Neural cell (in vitro differentiated cells): ENCODE results near the gene FAM98B. TPM values are rescaled to one million over a fixed set of nuclear protein-coding genes. Genes with fewer than 3 reads are reported as not detected.
A peak's percentile ranks its signal among the peaks of the same experiment; 100 is the strongest.

Experiments
- H2AFZ ChIP-seq: fragments of 200-600, 300-800 bp; sonication (generic), shearing (Covaris generic); 2 replicates; pipeline ENCODE4 v1.6.0; 2014; ENCODE audit warnings: low read depth, mild to moderate bottlenecking, antibody characterized with exemption, low read length, moderate library complexity
- H3F3A ChIP-seq: fragments of 200-600 bp; shearing (Covaris generic); 2 replicates; pipeline ENCODE4 v1.6.1; 2016; ENCODE audit warnings: mild to moderate bottlenecking, moderate library complexity, mixed read lengths, antibody characterized with exemption, low read length; ENCODE audit not compliant: insufficient read depth, poor library complexity, severe bottlenecking
- H3K27ac ChIP-seq: fragments of 200-600, 300-800 bp; sonication (generic), shearing (Covaris generic); 2 replicates; pipeline ENCODE4 v1.5.1; 2014; ENCODE audit warnings: mild to moderate bottlenecking, low read length, moderate library complexity
- H3K27me3 ChIP-seq: fragments of 300-800, 200-600 bp; sonication (generic), shearing (Covaris generic); 2 replicates; pipeline ENCODE4 v1.6.0; 2014; ENCODE audit warnings: mild to moderate bottlenecking, low read depth, low read length, moderate library complexity; ENCODE audit not compliant: insufficient read depth
- H3K36me3 ChIP-seq: fragments of 300-800, 200-600 bp; sonication (generic), shearing (Covaris generic); 2 replicates; pipeline ENCODE4 v1.5.1; 2014; ENCODE audit warnings: mild to moderate bottlenecking, antibody characterized with exemption, low read length, moderate library complexity; ENCODE audit not compliant: insufficient read depth
- H3K4me2 ChIP-seq: fragments of 300-800, 200-600 bp; sonication (generic), shearing (Covaris generic); 2 replicates; pipeline ENCODE4 v1.6.0; 2014; ENCODE audit warnings: mild to moderate bottlenecking, low read length
- H3K4me3 ChIP-seq: fragments of 300-800, 200-600 bp; sonication (generic), shearing (Covaris generic); 2 replicates; pipeline ENCODE4 v1.5.1; 2014; ENCODE audit warnings: mild to moderate bottlenecking, low read length, moderate library complexity
- H3K79me2 ChIP-seq: fragments of 200-600 bp; shearing (Covaris generic); replicated peaks from 2 replicates; pipeline ENCODE4 v1.6.0; 2014; ENCODE audit warnings: mild to moderate bottlenecking, low read length, moderate library complexity; ENCODE audit not compliant: insufficient read depth
- H3K9ac ChIP-seq: fragments of 300-800, 200-600 bp; sonication (generic), shearing (Covaris generic); 2 replicates; pipeline ENCODE4 v1.6.1; 2016; ENCODE audit warnings: mild to moderate bottlenecking, low read length, mixed read lengths
- H3K9me2 ChIP-seq: fragments of 200-600 bp; shearing (Covaris generic); 2 replicates; pipeline ENCODE4 v1.6.1; 2016; ENCODE audit warnings: mild to moderate bottlenecking, low read length, mixed read lengths; ENCODE audit not compliant: insufficient read depth
- H3K9me3 ChIP-seq: fragments of 200-600, 300-800 bp; sonication (generic), shearing (Covaris generic); 2 replicates; pipeline ENCODE4 v1.6.1; 2016; ENCODE audit warnings: mild to moderate bottlenecking, mixed run types, low read length, moderate library complexity, mixed read lengths
- H4K20me1 ChIP-seq: fragments of 200-600 bp; shearing (Covaris generic); 2 replicates; pipeline ENCODE4 v1.6.1; 2016; ENCODE audit warnings: mild to moderate bottlenecking, mixed run types; ENCODE audit not compliant: insufficient read depth
- CTCF ChIP-seq: fragments of 450-650 bp; IDR thresholded peaks from 2 replicates; pipeline ENCODE4 v1.5.1; 2014; ENCODE audit warnings: antibody characterized with exemption, mild to moderate bottlenecking, moderate library complexity; ENCODE audit not compliant: poor library complexity, severe bottlenecking
- EP300 ChIP-seq: fragments of 450-650 bp; conservative IDR thresholded peaks from 2 replicates; pipeline ENCODE4 v1.6.1; 2014; ENCODE audit warnings: antibody characterized with exemption, mild to moderate bottlenecking, moderate library complexity; ENCODE audit not compliant: poor library complexity, severe bottlenecking
- EZH2 ChIP-seq: fragments of 200-600, 300-800 bp; shearing (Covaris generic), sonication (generic); IDR thresholded peaks from 2 replicates; pipeline ENCODE4 v1.6.1; 2014; ENCODE audit warnings: antibody characterized with exemption, low read length, borderline replicate concordance, mild to moderate bottlenecking; ENCODE audit not compliant: insufficient read depth, poor library complexity, severe bottlenecking
- MXI1 ChIP-seq: fragments of 450-650 bp; conservative IDR thresholded peaks from 2 replicates; pipeline ENCODE4 v1.6.1; 2014; ENCODE audit warnings: antibody characterized with exemption, mild to moderate bottlenecking; ENCODE audit not compliant: poor library complexity, severe bottlenecking
- POLR2AphosphoS5 ChIP-seq: IDR thresholded peaks from 2 replicates; pipeline ENCODE4 v1.6.1; 2012
- RAD21 ChIP-seq: fragments of 450-650 bp; conservative IDR thresholded peaks from 2 replicates; pipeline ENCODE4 v1.6.1; 2014; ENCODE audit warnings: antibody characterized with exemption, mild to moderate bottlenecking, moderate library complexity
- REST ChIP-seq: IDR thresholded peaks from 2 replicates; pipeline ENCODE4 v1.6.1; 2012; ENCODE audit warnings: borderline replicate concordance
- SMC3 ChIP-seq: fragments of 450-650 bp; conservative IDR thresholded peaks from 2 replicates; pipeline ENCODE4 v1.6.1; 2014; ENCODE audit warnings: antibody characterized with exemption, mild to moderate bottlenecking, moderate library complexity; ENCODE audit not compliant: poor library complexity
- TAF1 ChIP-seq: IDR thresholded peaks from 2 replicates; pipeline ENCODE4 v1.6.1; 2012; ENCODE audit warnings: low read depth
- polyA plus RNA-seq: library from polyadenylated mRNA; depleted of rRNA; stranded (reverse); fragments of >200 nt; gene quantifications from 2 replicates; pipeline ENCODE4 v1.2.3, GENCODE V29; 2014

Gene FAM98B
- polyA plus RNA-seq, 1 donor from 2014 or later: 12.7 TPM

- Histone ChIP-seq H3K79me2 (no peaks in the 10 kb centered on the region), H3K9me2 (no peaks in the 10 kb centered on the region), H3K27ac (no peak overlapping the region), H4K20me1 (no peaks in the 10 kb centered on the region), H3K9ac (no peak overlapping the region), H3K4me2 (no peak overlapping the region), H3F3A (no peaks in the 10 kb centered on the region), H3K4me3 (no peak overlapping the region), H3K9me3 (peaks cover 7% of the 10 kb centered on the region), H3K27me3 (no peaks in the 10 kb centered on the region), H2AFZ (no peak overlapping the region), H3K36me3 (no peaks in the 10 kb centered on the region)
- no peak for TF ChIP-seq CTCF
- TF ChIP-seq TAF1: no peak
- no peak for TF ChIP-seq MXI1
- no peak for TF ChIP-seq EP300
- no peak for TF ChIP-seq POLR2AphosphoS5
- TF ChIP-seq SMC3: no peak
- TF ChIP-seq RAD21: no peak
- TF ChIP-seq EZH2: no peak
- TF ChIP-seq REST: no peak
Measured at GRCh38 chr15:38438031-38438986, 15.6 kb upstream of the FAM98B start.

- Histone ChIP-seq H3F3A (no peaks in the 10 kb centered on the region), H3K27ac (no peak overlapping the region), H3K4me2 (no peak overlapping the region), H3K9me3 (peaks cover 7% of the 10 kb centered on the region), H2AFZ (no peak overlapping the region), H3K9me2 (no peaks in the 10 kb centered on the region), H3K27me3 (no peaks in the 10 kb centered on the region), H3K9ac (no peak overlapping the region), H4K20me1 (no peaks in the 10 kb centered on the region), H3K79me2 (no peaks in the 10 kb centered on the region), H3K4me3 (no peak overlapping the region), H3K36me3 (no peaks in the 10 kb centered on the region)
- TF ChIP-seq POLR2AphosphoS5: no peak
- TF ChIP-seq RAD21: peak; percentile 64
- TF ChIP-seq EZH2: no peak
- no peak for TF ChIP-seq REST
- peak; percentile 63 for TF ChIP-seq SMC3
- TF ChIP-seq CTCF: peak; percentile 75
- no peak for TF ChIP-seq EP300
- no peak for TF ChIP-seq TAF1
- TF ChIP-seq MXI1: no peak
Measured at GRCh38 chr15:38440353-38441129, 13.4 kb upstream of the FAM98B start.
